Activated CD8-positive, alpha-beta memory T cell treated with anti-CD3 and anti-CD28 coated beads, Interleukin-2, amount 50 U/mL, for 1 hour (primary cell): ENCODE results near the gene ZXDC.

Experiments used
- DNase-seq: peaks from one replicate; pipeline ENCODE4 v3.0.0-alpha.2; 2020; ENCODE audit errors: extremely low read depth

The ZXDC gene

DNA sequence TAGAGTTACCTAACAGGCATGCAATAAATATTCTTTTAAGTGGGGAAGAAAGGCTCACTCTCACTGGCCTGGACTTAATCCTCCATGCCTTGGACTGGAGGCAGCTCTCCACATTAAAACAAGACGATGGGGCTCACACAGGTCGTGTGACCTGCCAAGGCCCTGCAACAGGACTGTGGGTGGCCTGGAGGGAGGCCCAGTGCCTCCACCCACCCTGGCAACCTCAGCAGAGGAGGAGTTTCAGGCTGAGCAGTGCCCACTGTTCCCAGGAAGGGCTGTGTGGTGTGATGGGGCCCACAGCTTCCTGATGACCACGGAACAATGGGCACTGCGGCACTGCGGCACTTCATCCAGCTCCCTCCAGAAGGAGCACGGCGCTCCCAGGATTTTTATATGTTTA, 36.3 kb upstream of the ZXDC start:
- DNase-seq: no peak

DNA sequence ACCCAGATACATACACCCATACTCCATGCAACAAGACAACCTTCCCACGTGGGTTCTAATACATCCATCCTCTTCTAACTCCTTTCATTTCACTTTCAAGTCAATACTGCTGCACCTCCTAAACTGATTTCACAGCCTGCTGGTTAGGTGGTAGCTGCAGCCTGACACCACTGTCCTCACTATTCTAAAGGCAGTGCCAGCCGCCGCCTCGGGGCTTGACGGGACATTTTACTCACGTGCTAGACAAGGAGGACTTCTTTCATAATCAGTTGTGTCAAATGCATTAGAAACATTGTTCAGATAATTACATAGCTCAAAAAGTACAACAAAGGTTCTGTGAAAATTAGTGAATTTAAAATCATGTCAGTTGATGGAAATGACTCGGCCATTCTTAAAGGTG, 35.6 kb upstream of the ZXDC start:
- no peak for DNase-seq

DNA sequence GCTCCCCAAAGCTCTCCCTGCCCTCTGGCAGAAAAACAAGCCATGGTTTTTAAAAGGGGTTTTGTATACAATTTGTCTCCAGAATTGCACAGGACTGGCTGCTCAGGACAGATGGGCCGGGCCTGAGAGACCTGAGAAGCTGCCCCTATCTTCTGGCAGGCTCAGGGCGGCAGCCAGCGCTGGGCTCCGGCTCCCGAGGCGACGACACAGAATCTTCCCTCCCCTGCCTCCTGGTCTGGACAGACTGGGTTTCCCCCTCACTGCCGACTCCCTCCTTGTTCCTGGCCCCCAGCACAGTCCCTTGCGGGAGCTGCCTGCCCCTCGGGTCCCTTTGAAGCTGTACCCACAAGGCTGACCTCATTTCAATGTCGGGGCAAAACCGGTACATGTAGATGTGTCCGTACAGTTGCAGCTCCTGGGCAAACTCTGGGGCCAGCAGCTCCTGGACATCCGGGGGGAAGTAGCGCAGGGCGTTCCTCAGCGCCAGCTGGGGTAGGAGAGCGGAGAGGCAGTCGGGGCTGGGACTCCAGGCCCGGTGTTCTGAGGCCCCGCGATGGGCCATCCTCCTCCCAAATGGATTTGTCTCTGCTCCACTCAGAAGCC, 34.7 kb upstream of the ZXDC start:
- DNase-seq: no peak

DNA sequence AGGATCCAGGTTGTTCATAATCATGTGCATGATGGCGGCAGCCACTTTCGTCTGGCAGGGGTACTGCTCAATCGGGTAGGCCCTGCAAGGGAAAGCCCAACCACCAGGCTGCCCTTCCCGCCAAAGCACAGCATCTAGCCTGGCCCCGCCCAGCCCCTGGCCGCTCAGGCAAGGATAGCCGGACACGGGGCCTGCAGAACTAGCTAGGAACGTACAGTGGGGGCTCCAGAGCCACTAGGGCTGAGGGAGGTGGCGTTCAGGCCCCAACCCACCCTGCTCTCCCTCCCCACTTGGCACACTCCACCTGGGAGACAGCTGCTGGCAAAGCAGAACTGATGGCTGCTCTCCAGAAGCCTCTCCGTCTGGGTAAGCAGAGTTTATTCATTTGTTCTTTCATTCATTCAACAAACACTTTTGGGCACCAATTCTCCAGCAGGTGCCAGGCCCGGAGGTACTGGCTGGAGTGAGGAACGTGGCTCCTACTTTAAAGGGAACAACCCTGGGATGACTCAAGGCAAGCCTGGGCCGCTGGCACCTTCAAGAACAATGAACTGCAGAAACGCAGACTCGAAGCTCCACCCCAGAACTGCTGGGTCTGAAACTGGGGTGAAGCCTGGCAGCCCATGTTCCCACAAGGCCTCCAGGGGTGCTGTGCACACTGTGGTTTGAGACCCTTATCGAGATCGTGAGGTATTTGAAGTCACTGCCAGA, 34.1 kb upstream of the ZXDC start:
- no peak for DNase-seq

DNA sequence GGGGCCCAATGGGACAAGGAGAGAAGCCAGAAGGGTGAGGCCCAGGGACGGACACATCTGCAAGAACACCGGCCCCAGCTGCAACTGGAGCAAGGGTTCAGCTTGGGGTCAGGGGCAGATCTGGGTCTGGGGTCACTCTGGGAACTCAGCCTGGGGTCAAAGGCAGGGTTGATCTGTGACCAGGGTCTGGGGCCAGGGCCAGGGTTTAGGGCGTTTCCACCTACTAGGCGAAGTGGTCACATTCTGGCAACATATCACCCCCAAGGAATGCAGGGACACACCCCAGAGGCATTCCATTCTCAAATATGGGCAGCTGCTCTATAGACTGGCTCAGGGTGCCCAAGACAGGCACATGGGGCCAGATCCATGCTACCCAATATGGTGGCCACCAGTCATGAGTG, 32.9 kb upstream of the ZXDC start:
- no peak for DNase-seq

DNA sequence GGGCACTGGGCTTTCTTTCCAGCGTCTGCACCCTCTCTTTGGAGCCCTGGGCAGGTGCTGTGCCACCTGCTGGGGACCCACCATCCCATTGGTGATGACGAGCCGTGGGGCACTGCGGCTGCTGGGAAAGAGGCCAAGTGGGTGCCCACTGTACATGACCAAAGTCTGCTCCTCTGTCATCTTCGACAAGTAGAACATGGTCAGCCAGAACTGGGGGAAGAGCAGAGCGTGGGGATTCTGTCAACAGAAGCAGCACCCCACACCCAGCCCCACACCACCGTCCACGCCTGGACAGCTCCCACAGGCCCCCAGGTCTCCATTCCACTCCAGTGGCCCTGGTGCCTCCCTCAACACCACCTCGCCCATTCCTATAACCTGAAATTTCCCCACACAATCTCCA, 32.2 kb upstream of the ZXDC start:
- no peak for DNase-seq

DNA sequence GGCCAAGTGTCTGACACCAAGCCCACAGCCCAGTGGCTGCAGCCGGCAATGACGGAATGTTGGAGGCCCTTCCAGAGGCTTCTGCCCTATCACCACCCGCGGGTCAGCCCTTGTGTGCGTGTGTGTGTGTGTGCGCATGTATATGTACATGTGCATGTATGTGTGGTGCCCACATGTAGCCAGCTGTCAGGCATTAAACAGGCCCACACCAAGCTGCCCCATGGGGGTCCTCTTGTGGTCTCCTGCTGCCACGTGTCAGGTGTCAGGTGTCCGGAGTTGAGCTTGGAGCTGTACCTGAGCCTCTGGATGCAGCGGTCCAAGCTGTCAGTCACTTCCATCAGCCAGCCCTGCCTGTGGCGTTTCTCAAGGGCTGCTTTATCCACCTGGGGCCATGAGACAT, 28.0 kb upstream of the ZXDC start:
- no peak for DNase-seq

DNA sequence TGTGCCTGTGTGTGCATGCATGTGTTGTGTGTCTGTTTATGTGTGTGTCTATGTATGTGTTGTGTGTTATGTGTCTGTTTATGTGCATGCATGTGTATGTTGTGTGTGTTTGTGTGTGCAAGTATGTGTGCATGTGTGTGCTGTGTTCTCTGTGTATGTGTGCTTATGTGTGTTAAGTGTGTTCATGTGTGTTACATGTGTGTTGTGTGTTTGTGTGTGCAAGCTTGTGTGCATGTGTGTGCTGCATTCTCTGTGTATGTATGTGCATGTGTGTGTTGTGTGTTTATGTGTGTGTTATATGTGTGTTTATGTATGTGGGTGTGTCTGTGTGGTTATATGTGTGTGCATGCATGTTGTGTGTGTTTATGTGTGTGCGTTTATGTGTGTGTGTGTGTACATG, 27.0 kb upstream of the ZXDC start:
- no peak for DNase-seq

DNA sequence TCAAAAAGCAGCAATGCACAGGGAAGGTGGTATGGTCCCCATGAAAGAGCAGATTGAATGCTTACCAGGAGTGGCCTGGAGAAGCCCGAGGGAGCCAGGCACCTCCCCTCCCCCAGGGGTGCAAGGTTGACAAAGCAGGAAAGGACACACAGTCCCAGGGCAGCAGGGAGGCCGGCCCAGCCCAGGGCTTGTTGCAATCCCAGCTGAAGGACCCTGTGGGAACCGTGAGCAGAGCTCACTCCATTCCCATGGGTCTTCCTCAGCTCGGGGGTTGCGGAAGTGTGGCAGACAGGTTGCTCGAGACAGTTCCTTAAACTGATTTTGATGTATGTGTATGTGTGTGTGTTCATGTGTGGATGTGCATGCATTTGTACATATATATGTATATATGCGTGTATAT, 26.0 kb upstream of the ZXDC start:
- no peak for DNase-seq

DNA sequence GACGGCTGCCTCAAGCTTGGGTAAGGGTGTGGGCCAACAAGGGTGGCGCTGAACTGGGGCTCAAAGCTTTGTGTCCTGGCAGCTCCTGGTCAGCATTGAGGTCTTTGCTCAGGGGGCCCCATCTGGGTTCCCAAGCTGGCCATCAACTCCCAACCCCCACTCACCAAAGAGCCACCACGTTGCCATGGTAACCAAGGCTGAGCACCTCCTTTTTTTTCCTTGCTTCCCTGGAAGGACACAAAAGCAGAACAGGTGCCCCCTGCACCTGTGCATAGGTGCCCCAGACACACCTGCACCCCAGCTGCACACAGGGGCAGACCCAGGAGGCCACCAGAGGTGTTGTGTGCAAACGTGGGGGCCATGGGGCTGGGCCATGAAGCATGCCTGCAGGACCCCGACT, 25.4 kb upstream of the ZXDC start:
- DNase-seq: no peak

DNA sequence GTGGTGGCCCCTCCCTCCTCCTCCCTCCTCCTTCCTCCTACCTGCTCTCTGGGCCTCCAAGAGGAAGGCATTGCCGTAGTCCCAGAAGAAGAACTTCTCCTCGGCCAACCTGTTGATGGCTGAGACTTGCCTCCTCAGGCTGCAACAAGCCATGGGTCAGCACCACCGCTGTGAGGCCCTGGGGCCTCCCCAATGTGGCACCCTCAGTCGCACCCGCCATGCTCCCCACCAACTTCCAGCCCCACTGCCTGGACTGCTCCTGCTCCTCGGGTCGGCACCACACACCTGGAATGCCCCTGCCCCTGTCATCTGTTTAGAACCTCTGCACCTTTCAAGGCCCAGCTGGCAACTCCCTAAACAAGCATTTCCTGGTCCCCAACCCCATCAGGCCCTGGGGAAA, 24.3 kb upstream of the ZXDC start:
- DNase-seq: no peak

DNA sequence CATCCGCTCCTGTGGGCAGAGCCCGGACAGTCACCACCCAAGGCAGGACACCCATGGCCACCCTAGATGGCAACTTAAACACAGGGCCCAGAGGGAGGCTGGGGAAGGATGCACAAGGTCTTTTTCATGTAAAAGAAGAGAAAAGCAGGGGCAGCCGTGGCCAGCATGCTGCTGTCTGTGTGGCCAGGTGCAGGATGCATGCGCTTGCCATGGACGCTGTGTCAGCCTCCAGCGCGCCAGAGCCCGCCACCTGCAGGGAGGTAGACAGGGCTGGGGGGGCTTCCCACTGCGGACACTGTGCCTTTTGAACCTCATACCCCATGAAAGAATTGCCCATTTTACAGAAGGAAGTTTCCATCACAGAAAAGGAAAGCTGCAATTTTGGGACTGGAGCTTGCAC, 23.7 kb upstream of the ZXDC start:
- DNase-seq: no peak

DNA sequence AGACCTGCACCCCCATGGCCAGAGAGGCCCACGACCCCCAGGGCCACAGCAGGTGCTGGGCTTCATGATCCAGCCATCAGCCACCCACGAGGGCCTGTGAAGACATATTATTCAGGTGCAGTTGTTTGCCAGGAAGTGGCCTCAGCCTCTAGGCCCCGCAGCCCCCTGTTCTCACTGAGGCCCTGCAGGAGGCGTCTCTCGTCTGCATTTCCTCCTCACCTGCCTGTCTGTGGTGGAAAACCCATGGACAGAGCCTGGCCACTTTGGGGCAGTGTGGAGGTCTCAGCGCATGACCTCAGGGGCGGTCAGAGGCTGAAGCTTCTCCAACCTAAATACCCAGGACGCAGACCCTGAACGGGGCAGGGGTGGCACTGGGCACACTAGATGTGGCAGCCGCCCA, 23.2 kb upstream of the ZXDC start:
- DNase-seq: no peak

DNA sequence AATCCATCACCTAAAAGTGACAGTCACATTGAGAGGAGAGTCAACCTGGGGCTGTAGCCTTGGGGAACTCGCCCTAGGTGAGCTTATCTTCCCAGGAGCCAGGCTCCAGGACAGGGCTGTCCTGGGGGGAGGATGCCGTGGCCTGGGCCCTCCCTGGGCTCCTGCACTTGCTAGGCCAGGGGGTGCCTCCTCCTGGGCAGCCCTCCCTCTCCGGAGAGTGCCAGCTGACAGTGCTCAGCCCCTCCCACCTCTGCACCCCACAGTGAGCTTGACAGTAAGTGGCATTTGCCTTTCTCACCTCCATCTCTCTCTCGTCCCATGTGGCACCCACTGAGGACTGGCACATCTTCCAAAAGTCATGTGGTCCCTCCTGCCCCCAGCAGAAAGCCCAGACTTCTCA, 22.8 kb upstream of the ZXDC start:
- DNase-seq: no peak

DNA sequence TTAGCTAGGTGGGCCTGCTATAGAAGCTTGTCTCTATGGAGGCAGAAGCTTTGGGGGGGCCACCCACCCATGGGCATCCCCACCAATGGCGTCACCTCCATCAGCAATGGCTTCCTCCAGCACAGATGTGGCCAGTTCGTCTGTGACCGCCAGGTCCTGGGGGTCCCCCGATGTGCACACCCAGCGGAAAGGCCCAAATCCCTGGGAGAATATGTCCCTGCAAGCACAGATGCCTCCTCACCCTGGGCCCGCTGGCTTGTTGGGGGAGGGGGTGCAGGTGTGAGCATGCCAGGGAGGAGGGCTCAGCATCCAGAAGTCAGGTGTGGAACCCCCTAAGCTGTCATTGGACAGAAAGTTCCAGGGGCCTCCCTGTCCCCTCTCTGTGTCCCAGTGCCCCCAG, 22.3 kb upstream of the ZXDC start:
- no peak for DNase-seq

DNA sequence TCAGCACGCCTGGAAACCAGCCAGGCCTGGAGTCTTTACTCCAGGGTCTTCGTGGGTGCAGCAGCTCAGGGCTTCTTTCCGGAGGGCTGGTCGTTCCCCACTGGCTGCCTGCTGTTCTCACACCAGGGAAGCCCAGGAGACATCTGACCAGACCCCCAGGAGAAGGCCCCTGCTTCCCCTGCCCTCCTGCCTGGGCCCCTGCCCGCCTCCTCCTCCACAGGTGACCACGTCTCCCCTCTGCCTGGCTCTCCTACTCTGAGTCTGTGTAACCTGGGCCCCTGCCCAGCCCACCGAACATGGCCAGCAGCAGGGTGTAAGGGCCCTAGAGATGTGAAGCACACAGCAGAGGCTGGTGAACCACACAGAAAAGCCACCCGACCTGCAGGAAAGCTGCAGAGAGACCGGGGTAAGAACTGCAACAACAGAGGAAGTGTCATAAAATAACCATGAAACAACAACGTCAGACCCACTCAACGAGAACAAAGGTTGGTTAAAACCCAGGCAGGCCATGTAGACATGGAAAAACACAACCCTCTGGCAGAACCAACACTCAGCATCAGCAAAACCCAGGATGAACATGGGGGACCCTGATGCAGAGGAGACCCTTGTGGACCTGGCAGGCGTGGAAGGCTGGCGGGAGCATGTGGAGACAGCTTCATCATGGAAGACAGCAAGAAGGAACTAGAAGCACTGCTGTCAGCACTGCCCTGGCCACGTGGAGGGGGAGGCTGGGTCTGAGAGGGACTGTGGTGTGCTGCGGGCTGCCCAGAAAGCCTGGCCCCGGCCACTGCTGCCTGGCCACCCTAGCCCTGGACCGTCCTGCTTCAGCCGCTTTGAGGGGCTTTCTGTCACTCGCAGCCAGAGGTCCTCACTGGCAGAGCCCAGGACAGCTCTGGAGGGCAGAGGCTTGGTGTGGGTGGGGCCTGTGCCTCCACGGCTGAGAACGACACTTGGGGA, 21.5 kb upstream of the ZXDC start:
- no peak for DNase-seq

DNA sequence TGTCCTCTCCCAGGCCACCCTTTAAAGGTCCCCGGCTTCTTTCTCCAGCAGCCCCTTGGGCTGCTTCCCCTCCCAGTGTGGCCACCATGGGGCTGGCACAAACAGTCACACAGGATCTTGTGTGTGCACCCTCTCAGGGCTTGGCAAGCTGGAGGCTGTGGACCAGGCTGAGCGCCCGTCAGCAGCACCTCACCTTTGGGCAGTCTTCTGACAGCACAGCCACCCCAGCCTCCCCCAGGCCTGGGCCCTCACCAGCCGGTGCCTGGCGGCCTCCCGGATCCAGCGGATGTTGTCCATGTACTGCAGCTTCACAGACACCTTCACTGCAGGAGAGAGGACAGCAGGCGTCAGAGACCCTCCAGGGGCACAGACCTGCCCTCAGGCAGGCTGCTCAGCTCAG, 20.1 kb upstream of the ZXDC start:
- DNase-seq: no peak

DNA sequence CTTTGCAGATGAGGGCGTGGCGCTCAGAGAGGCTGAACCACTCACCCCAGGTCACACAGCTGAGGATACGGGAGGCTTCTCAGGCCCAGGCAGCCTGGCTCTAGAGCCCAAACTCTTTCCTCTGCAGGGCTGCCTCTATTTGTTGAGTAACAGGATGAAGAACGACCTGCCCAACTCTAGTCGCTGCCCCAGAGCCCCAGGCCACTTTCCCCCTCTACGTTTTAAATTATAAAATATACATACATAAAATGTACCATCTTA, 19.2 kb upstream of the ZXDC start:
- DNase-seq: no peak

DNA sequence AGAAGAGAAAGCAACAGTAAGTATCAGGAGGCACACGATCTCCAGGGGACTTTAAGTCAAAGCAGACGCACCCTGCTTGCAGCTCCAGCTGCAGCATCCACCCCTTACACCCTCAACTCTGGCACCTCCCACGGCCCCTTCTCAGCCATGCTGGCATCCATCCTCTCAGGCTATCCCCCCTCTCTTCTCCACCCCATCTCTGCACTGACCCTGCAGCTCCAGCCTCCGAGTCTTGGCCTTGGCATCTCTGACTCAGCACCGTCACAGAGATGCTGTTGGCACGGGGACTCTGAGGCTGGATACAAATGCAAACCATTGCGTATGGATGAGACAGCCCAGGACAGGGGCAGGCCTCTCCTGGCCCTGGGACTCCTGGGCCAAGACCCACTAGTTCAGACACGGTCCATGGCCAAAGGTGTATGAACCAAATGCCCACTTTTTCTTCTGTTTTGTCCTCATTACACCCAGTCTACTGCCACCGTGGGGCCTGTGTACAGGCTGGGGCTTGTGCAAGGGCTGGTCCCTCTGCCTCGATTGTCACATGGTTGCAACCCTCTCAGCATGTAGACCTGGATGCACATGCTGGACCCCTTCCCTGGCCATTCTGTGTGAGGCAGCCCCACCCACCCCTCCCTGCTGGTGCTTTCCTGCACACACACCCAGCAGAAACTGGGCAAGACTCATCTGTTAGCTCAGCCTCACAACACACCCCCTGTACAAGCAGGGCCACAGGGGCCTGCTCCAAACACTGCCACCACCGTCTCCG, 18.7 kb upstream of the ZXDC start:
- DNase-seq: no peak

DNA sequence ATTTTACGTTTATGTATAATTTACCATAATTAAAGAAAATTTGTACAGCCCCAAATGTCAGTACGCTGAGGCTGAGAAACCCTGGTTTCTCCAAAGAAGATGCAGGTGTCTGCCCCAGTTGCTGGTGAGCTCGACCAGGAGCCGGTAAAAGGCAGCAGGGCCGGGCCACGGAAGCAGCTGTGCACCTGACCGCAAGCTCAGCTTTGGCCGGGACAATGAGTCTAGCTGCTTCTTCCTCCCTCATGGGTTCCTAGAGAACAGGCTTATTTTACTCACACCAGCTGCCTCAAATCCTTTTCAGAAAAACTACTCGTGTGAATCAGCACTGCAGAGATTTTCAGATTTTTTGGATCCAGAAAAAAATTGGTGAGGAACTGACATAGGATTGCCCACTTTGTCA, 18.0 kb upstream of the ZXDC start:
- no peak for DNase-seq

DNA sequence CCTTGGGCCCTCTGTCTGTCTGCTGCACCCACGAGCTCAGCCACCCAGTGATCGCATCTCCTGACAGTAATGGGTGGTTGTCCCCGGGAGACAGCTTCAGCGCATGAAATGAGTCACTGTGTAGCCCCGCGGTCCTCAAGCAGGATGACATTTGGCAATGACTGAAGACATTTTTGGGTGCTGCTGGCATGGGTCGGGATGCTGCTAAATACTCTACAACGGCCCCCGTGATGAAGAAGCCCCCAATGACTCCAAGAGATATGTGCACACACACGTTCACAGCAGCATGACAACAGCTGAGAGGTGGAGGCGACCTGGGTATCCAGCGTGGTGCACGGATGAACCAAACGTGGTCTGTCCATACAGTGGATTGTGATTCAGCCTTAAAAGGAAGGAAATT, 17.4 kb upstream of the ZXDC start:
- DNase-seq: no peak

DNA sequence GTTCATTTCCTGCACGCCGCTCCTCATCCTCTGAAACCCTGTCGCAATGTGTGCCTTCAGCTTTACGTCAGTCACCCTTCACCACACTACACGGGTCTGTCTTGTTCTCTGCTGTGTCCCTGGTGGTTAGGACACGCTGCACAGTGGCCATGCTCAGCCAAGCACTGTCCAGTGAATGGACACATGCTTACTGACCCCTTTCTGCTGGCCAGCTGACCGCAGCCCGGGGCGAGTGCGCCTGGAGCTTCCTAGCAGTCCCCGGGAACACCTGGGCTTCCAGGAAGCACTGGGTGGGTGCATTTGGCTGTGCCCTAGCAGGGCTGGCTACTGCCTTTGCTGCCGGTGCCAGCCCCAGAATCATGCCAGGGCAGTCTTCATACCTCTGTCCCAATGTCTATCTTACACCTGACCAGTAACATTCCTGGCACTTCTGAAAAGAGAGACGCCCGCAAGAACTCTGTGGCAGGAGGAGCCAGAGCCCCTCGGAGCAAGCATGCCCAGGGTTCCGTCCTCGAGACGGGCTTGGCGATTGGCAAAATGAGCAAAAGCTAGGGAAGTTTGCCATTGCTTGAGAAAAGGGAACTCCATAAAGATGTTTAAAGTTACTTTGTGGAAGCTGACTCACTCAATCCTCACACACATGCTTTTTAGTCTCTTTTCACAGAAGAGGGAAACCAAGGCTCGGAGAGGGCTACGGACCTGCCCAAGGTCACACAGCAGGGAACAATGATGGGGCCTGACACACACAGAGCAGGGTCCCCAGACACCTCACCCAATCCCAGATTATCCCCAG, 15.7 kb upstream of the ZXDC start:
- no peak for DNase-seq
